Type B pancreatic cell (in vitro differentiated cells): ENCODE results near the gene PDE8A. TPM values are rescaled to one million over a fixed set of nuclear protein-coding genes. Genes with fewer than 3 reads are reported as not detected.

Source experiments
- DNase-seq: peaks from one replicate; pipeline ENCODE4 v3.0.0; 2021; ENCODE audit warnings: mixed read lengths; ENCODE audit not compliant: unreplicated experiment; ENCODE audit errors: extremely low spot score
- H3K27ac Mint-ChIP-seq: 2 replicates; pipeline ENCODE4 v1.8.0; 2021; ENCODE audit warnings: mild to moderate bottlenecking, mixed read lengths
- H3K27me3 Mint-ChIP-seq: 2 replicates; pipeline ENCODE4 v1.8.0; 2021; ENCODE audit warnings: mixed read lengths
- H3K36me3 Mint-ChIP-seq: 2 replicates; pipeline ENCODE4 v1.8.0; 2021; ENCODE audit warnings: mixed read lengths
- H3K4me1 Mint-ChIP-seq: one replicate; pipeline ENCODE4 v1.8.0; 2021; ENCODE audit warnings: mixed read lengths; ENCODE audit not compliant: unreplicated experiment
- H3K4me3 Mint-ChIP-seq: 2 replicates; pipeline ENCODE4 v1.8.0; 2021; ENCODE audit warnings: mild to moderate bottlenecking, mixed read lengths
- H3K9me3 Mint-ChIP-seq: 2 replicates; pipeline ENCODE4 v1.8.0; 2021; ENCODE audit warnings: mixed read lengths
- total RNA-seq: library from RNA; stranded (reverse); gene quantifications from 2 replicates; pipeline ENCODE4 v1.2.1, GENCODE V29; 2021; ENCODE audit warnings: low replicate concordance
- TF ChIP-seq, protein P1 (sequence below): fragments of 200-600 bp; sonication (generic); conservative IDR thresholded peaks from 2 replicates; pipeline ENCODE4 v1.5.0; 2021; ENCODE audit warnings: antibody characterized with exemption, mild to moderate bottlenecking

Gene PDE8A
- total RNA-seq, 1 donor from 2014 or later: 22.8 TPM

DNA sequence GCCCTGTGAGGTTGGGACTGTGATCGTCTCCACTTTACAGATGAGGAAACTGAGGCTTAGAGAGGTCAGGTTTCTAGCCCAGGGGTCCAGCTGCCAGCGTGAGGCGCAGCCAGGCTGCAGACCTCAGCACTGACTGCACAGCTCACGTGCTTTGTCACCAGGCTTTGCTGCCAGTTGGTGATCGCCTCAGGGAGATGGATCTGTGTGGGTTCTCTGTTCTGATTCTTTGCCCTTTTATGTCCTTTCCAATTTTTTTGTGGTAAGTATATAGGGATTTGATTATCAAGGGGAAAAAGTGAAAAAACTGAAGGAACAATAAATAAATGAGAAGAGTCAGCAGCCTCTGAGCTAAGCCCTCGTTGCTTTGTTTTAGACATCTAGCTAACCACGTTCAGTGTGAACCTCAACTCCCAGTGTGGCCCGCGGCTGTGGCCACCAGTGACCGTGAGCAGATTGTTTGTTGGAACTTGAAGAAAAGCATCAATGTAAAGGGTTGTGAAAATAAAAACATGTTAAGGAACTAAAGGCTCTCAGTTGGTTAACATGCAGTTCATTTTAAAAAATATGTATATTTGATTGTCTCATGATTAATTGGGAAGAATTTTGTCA is 117.6 kb downstream of the PDE8A start:
- Mint-ChIP-seq H3K27me3 (no peaks in the 10 kb centered on the region), H3K27ac (peak overlapping the region; percentile 44), H3K4me3 (no peak overlapping the region), H3K4me1 (no peaks in the 10 kb centered on the region), H3K36me3 (peaks cover 17% of the 10 kb centered on the region), H3K9me3 (no peaks in the 10 kb centered on the region)
- no peak for DNase-seq
- TF ChIP-seq, protein P1, sequence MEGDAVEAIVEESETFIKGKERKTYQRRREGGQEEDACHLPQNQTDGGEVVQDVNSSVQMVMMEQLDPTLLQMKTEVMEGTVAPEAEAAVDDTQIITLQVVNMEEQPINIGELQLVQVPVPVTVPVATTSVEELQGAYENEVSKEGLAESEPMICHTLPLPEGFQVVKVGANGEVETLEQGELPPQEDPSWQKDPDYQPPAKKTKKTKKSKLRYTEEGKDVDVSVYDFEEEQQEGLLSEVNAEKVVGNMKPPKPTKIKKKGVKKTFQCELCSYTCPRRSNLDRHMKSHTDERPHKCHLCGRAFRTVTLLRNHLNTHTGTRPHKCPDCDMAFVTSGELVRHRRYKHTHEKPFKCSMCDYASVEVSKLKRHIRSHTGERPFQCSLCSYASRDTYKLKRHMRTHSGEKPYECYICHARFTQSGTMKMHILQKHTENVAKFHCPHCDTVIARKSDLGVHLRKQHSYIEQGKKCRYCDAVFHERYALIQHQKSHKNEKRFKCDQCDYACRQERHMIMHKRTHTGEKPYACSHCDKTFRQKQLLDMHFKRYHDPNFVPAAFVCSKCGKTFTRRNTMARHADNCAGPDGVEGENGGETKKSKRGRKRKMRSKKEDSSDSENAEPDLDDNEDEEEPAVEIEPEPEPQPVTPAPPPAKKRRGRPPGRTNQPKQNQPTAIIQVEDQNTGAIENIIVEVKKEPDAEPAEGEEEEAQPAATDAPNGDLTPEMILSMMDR: no peak

DNA sequence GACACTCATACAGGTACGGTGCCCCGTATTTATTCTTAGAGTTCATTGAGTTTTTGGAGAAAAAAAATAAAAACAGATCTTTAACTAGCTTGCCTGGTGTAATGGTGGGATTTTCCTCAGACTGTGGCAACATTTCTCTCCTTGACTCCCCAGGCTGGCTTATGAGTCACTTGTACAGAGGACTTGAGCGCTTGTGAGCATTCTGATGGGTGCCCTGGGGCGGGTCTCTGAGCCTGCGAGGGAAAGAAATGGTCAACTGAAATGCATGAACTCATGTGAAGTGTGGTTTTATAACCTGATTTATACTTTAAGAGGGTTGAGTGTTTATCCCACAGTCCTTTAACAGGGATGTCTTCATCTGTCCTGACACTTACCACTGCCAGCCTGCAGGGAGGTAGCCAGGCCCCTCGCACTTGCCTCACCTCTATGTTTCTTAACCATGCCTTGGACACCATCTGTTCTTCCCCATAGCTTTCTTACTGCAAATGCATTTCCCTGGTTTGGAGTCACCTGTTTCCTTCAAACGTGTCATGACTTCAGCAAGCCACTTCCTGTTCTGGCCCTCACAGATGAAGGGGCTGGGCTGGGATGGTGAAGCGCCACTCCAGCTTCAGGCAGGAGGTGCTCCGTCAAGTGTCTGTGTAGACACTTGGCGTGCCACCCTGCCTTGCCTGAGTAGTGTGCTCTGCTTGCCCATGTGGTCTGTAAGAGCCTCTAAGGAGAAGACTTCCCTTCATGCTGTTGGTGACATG is 118.7 kb downstream of the PDE8A start:
- TF ChIP-seq, protein P1: no peak
- H3K27me3 Mint-ChIP-seq: no peaks in the 10 kb centered on the region
- no peak overlapping the region for H3K4me3 Mint-ChIP-seq
- H3K4me1 Mint-ChIP-seq: no peaks in the 10 kb centered on the region
- no peaks in the 10 kb centered on the region for H3K9me3 Mint-ChIP-seq
- DNase-seq: no peak
- H3K27ac Mint-ChIP-seq: no peak overlapping the region
- peaks cover 11% of the 10 kb centered on the region for H3K36me3 Mint-ChIP-seq

DNA sequence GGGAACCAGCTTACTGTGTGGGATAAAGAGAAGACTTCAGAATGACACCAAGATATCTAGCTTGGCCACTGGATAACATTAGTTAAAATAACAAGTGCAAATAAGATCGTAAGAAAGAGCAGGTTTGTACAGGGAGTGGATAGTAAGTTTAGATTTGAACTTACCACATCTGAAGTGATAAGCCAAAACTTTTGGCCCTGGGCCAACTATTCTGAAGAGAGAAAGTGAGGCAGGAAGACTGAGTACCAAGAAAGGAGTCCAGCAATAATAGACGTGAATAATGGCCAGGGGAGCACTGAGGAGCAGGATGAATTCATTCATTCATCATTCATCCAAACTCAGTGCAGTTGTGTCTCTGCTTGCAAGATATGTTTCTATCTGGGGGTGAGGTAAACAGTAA is 122.9 kb downstream of the PDE8A start:
- TF ChIP-seq, protein P1: no peak
- no peak for DNase-seq
- H3K27ac Mint-ChIP-seq: no peak overlapping the region
- no peaks in the 10 kb centered on the region for H3K4me1 Mint-ChIP-seq
- no peak overlapping the region for H3K4me3 Mint-ChIP-seq
- peaks cover 15% of the 10 kb centered on the region for H3K36me3 Mint-ChIP-seq
- H3K27me3 Mint-ChIP-seq: no peaks in the 10 kb centered on the region
- no peaks in the 10 kb centered on the region for H3K9me3 Mint-ChIP-seq

DNA sequence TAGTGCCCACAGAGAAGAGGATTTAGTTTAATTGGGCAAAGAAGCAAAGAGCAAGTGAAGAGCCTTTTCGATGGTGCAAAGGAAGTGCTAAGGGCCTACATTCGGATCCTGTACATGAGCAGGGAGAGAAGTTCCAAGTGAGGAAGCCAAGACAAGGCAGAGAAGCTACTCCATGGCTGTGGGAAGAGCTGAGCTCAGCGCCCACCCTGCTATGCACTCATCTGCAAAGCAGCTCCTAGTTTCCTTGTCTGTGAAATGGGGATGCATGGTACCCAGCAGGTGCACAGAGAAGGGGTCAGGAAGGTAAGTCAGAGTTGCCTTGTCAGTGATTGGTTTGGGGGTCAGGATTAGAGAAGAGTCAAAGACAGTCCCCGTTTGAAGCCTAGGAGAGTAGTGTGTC is 126.5 kb downstream of the PDE8A start:
- Mint-ChIP-seq H3K4me3 (no peak overlapping the region), H3K9me3 (no peaks in the 10 kb centered on the region), H3K4me1 (no peaks in the 10 kb centered on the region), H3K27me3 (no peaks in the 10 kb centered on the region), H3K36me3 (peaks cover 12% of the 10 kb centered on the region), H3K27ac (no peak overlapping the region)
- no peak for DNase-seq
- TF ChIP-seq, protein P1: no peak

DNA sequence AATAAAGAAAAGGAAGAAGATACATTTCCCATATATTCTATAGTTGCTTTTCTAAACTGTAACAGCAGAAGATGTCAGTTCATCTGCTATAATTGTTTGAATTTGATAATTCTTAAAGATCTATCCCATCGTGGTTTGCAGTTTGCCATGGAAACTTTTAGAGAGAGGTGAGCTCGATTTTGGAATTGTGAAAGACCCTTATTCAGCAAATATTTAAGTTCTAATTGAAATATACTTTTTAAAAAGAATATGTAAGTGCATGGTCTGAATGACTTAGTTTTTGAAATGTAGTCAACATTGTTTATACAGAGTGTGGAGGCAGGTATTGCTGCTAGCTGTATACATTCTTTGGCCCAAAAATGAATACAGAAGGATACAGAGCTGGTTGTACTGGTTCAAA is 127.7 kb downstream of the PDE8A start:
- TF ChIP-seq, protein P1: no peak
- Mint-ChIP-seq H3K27me3 (no peaks in the 10 kb centered on the region), H3K4me3 (no peak overlapping the region), H3K9me3 (no peaks in the 10 kb centered on the region), H3K4me1 (no peaks in the 10 kb centered on the region), H3K27ac (peak overlapping the region; percentile 24), H3K36me3 (peaks cover 9% of the 10 kb centered on the region)
- DNase-seq: no peak
